ENCODE measurements around the gene SIM1. TPM values are rescaled to one million over a fixed set of nuclear protein-coding genes. Genes with fewer than 3 reads are reported as not detected.

Gene SIM1
- 1.1 and 1.6 TPM in 2 replicates for total RNA-seq (2014; rRNA removed; shearing (Covaris generic))

GRCh38 chr6:100464903-100465700 lies at the start of gene SIM1:
SIM1 (minus strand) TSS chr6:100464921; CDS start chr6:100463468, 1,453 bp downstream.
- no peaks in the 10 kb centered on the region for H3K27me3 ChIP-seq (replicated peaks)
- no peaks in the 10 kb centered on the region; the same call in 1 of the 2 replicates for H3K36me3 ChIP-seq
- peak within 1 kb of the TSS; percentile 53 for H3K4me3 ChIP-seq
- DNase-seq (ENCODE audit: low read depth in 1 of 2, low spot score in 2 of 2), result peak; percentile 93 to 94
- H3K27ac ChIP-seq, result peak within 1 kb of the TSS; percentile 64
- peaks cover 19% of the 10 kb centered on the region for H3K4me1 ChIP-seq (replicated peaks)
- H3K9me3 ChIP-seq (replicated peaks), result no peaks in the 10 kb centered on the region

DNA sequence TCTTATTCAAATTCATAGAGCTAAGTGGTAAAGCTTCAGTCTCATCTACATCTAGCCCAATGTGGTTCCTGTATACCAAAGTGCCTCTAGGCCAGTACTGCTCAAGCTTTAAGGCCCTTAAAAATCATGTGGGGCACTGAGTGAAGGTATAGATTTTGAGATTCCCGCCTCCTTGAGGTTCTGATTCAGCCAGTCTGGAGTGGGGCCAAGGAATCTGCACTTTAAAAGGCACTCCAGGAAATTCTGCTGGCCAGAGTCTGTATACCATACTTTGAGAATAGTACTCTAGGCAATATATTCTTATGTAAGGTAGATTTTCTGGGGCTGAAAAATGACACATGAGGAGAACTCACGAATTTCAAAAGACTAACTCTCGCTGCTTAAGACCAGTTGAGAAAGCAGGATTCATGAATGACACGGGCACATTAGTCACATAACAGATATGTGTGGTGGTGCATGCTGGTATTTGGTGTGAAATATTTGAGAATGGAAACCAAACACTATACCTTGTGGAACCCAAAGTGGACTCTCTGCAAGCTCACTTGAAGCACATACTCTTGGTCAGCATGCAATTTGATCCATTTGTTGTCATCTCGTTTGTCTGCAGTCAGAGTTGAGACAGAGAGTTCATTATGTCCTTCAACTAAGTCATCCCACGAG lies 47.6 kb upstream of the SIM1 start:
- Histone ChIP-seq H3K27ac (peak overlapping the region; percentile 17; the same call in 1 of the 2 replicates), H3K9me3 (replicated peaks) (no peaks in the 10 kb centered on the region)

DNA sequence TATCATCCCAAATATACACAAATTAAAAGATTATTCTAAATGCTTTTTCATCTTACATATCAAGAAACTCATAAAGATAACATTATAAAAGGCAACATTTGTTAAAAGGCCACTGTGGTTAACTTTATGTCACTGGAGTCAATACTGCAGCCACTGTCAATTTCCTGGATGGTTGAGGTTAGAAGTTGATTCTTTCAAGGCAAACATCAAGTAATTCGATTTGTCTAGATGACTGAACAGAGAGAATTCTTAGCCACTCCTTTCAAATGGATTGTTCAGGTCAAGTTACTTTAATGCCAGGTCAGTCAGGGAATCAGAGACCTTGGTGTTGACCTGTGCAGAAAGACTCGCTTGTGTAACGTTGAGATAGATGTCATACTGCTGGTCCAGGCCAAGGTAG lies 44.4 kb upstream of the SIM1 start:
- Histone ChIP-seq H3K9me3 (replicated peaks) (no peaks in the 10 kb centered on the region), H3K27ac (no peak overlapping the region), H3K36me3 (peaks cover 32% of the 10 kb centered on the region), H3K4me3 (no peak overlapping the region), H3K4me1 (replicated peaks) (peaks cover 36% of the 10 kb centered on the region), H3K27me3 (replicated peaks) (no peaks in the 10 kb centered on the region)
- no peak for DNase-seq (ENCODE audit: low read depth in 1 of 2, low spot score in 2 of 2)

More for the DNA sequence above, 47.6 kb upstream of the SIM1 start:
- Histone ChIP-seq H3K4me1 (replicated peaks) (peaks cover 10% of the 10 kb centered on the region), H3K36me3 (peaks cover 31% of the 10 kb centered on the region), H3K27me3 (replicated peaks) (no peaks in the 10 kb centered on the region), H3K4me3 (no peak overlapping the region)
- DNase-seq (ENCODE audit: low read depth in 1 of 2, low spot score in 2 of 2), result peak in 1 of 2 experiments; percentile 27

- Histone ChIP-seq H3K9me3 (replicated peaks) (no peaks in the 10 kb centered on the region), H3K36me3 (peaks cover 20% of the 10 kb centered on the region), H3K27me3 (replicated peaks) (no peaks in the 10 kb centered on the region), H3K4me1 (replicated peaks) (peaks cover 29% of the 10 kb centered on the region), H3K4me3 (no peak overlapping the region), H3K27ac (no peak overlapping the region)
- no peak for DNase-seq (ENCODE audit: low read depth in 1 of 2, low spot score in 2 of 2)
Measured at GRCh38 chr6:100506651-100507050, 41.9 kb upstream of the SIM1 start.

DNA sequence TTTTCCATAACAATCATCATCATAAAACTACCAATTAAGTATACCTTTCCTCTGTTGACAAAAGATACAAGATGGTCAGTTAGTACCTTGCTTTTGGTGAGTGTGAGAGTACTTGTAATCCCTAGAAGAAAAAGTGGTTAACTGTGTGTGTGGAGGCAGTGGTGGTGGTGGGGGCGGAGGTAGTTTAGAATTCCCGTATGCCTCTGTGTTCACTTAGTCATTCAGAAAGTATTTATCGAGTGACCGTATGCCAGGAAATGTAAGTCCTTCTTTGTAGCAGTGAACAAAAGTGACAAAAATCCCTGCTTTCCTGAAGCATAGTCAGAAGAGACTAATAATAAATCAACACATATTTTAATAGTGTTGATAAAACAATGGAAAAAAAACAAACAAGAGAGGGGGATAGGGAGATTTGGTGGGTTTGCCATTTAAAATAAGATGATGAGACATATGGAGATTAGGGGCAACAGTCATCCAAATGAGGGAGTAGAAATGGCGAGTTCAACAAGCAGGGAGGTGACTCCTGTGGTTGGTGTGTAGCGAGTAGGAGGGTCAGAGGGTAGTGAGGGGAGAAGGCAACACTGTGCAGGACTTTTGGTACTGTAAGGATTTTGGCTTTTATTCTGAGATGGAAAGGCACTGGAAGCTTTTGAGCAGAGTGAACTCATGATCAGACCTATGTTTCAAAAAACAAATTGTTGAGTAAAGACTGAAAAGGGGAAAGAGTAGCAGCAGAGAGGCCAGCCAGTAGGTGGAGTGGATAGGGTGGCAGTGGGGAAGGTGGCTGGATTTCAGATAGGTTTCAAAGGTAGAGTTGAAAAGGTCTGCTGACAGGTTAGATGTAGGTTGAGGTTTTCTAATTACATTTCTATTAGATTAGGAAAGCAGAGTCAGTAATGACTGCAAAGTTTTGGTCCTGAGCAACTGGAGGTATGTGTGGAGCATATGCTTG lies 40.3 kb upstream of the SIM1 start:
- no peaks in the 10 kb centered on the region for H3K27me3 ChIP-seq (replicated peaks)
- peak; percentile 76 to 87 for DNase-seq (ENCODE audit: low read depth in 1 of 2, low spot score in 2 of 2)
- H3K27ac ChIP-seq, result peak overlapping the region; percentile 83
- H3K4me1 ChIP-seq (replicated peaks), result peaks cover 29% of the 10 kb centered on the region
- H3K4me3 ChIP-seq, result no peak overlapping the region
- H3K9me3 ChIP-seq (replicated peaks), result no peaks in the 10 kb centered on the region
- peaks cover 19% of the 10 kb centered on the region for H3K36me3 ChIP-seq

DNA sequence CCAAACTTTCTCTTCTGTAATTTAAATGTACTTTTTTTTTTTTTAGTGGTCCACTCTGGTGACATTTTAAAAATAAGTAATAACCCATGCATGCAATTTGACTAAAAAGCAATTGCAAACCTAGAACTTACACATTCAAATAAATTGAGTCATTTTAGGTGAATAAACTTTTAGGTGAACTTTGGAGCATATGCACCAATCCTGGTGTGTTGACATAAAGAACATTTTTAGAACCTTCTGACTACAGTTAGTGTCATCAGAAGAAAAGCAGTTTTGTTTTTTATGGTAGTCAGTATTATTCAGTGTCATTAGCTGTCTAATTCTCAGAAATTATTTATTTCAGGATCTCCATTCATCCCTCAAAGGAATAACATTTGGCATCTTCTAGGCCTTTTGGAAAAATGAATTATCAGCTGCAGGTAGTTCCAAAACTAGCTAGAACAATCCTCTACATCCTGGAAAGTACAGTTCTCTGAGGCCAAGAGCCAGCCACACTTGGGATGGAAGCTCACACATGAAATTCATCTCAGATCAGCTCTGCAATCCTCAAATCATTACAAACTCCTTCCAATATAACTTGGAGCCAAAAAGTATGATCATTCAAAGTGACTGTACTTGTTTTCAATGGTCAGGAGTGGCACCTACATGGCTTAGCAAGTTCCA lies 38.5 kb upstream of the SIM1 start:
- Histone ChIP-seq H3K27me3 (replicated peaks) (no peaks in the 10 kb centered on the region), H3K27ac (no peak overlapping the region), H3K4me1 (replicated peaks) (peaks cover 29% of the 10 kb centered on the region), H3K36me3 (peaks cover 10% of the 10 kb centered on the region), H3K4me3 (no peak overlapping the region), H3K9me3 (replicated peaks) (no peaks in the 10 kb centered on the region)
- no peak for DNase-seq (ENCODE audit: low read depth in 1 of 2, low spot score in 2 of 2)

- DNase-seq (ENCODE audit: low read depth in 1 of 2, low spot score in 2 of 2), result no peak
- Histone ChIP-seq H3K27me3 (replicated peaks) (no peaks in the 10 kb centered on the region), H3K27ac (no peak overlapping the region), H3K4me3 (no peak overlapping the region), H3K9me3 (replicated peaks) (no peaks in the 10 kb centered on the region), H3K36me3 (no peaks in the 10 kb centered on the region), H3K4me1 (replicated peaks) (no peaks in the 10 kb centered on the region)
Measured at GRCh38 chr6:100493206-100493888, 28.6 kb upstream of the SIM1 start.

GRCh38 chr6:100491952-100492670 lies 27.4 kb upstream of the SIM1 start:
- H3K9me3 ChIP-seq (replicated peaks), result no peaks in the 10 kb centered on the region
- no peaks in the 10 kb centered on the region for H3K4me1 ChIP-seq (replicated peaks)
- no peaks in the 10 kb centered on the region for H3K36me3 ChIP-seq
- DNase-seq (ENCODE audit: low read depth in 1 of 2, low spot score in 2 of 2), result no peak
- H3K27me3 ChIP-seq (replicated peaks), result no peaks in the 10 kb centered on the region
- H3K4me3 ChIP-seq, result no peak overlapping the region
- H3K27ac ChIP-seq, result no peak overlapping the region

DNA sequence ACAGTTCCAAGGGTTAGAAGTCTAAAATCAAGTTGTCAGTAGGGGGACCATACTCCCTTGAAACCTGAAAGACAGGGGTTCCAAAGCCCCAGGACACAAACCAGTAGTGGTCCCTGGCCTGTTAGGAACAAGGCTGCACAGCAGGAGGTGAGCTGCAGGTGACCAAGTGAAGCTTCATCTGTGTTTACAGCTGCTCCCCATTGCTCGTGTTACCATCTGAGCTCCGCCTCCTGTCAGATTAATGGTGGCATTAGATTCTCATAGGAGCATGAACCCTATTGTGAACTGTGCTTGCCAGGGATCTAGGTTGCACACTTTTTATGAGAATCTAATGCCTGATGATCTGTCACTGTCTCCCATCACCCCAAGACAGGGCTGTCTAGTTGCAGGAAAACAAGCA lies 25.3 kb upstream of the SIM1 start:
- no peak for DNase-seq (ENCODE audit: low read depth in 1 of 2, low spot score in 2 of 2)

GRCh38 chr6:100488244-100488643 lies 23.5 kb upstream of the SIM1 start:
- Histone ChIP-seq H3K27me3 (replicated peaks) (no peaks in the 10 kb centered on the region; the same call in 1 of the 2 replicates), H3K4me1 (replicated peaks) (no peaks in the 10 kb centered on the region), H3K9me3 (replicated peaks) (no peaks in the 10 kb centered on the region), H3K4me3 (no peak overlapping the region), H3K27ac (no peak overlapping the region), H3K36me3 (no peaks in the 10 kb centered on the region)
- no peak for DNase-seq (ENCODE audit: low read depth in 1 of 2, low spot score in 2 of 2)

More for the DNA sequence above, 25.3 kb upstream of the SIM1 start:
- no peak overlapping the region for H3K4me3 ChIP-seq
- no peak overlapping the region for H3K27ac ChIP-seq
- no peaks in the 10 kb centered on the region for H3K9me3 ChIP-seq (replicated peaks)
- no peaks in the 10 kb centered on the region; the same call in 1 of the 2 replicates for H3K27me3 ChIP-seq (replicated peaks)
- no peaks in the 10 kb centered on the region for H3K4me1 ChIP-seq (replicated peaks)
- no peaks in the 10 kb centered on the region for H3K36me3 ChIP-seq

DNA sequence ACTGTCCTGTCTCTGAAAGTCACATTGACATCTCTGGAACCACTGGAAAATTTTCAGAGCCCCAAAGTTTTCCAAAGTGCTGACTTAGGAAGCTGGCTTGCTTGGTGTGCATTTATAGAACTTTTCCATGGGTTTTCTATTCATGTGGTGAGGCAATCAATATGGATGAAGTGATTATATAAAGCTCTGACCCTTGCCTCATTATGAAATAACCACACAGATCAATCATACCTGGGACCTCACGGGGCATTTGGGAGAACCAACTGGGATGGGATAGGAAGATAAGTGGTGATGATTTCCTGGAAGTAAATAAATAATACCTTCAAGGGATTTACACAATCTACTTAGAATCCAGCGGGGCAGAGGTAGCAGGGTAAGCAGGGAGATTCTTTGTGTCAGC lies 22.9 kb upstream of the SIM1 start:
- Histone ChIP-seq H3K9me3 (replicated peaks) (no peaks in the 10 kb centered on the region), H3K27me3 (replicated peaks) (no peaks in the 10 kb centered on the region; the same call in 1 of the 2 replicates), H3K27ac (no peak overlapping the region), H3K4me3 (no peak overlapping the region), H3K36me3 (no peaks in the 10 kb centered on the region), H3K4me1 (replicated peaks) (no peaks in the 10 kb centered on the region)
- DNase-seq (ENCODE audit: low read depth in 1 of 2, low spot score in 2 of 2), result no peak

DNA sequence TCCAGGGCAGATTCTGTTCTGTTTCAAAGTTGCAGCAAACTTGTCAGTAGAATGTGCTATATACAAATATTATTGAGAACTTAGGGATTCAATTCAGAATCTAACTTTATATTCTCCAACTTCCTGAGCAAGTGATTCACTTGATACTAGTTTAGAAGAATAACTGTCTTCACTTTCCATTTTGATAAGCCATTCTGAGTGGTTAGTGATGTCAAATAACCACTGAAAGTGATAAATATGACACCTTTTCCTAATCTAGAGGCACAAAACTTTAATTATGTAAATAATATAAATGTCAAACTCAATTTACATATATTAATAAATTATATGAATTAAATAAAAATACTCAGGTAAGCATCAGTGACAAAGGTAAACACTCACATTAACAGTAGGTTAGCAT lies 20.5 kb upstream of the SIM1 start:
- H3K27me3 ChIP-seq (replicated peaks), result no peaks in the 10 kb centered on the region; the same call in 1 of the 2 replicates
- DNase-seq (ENCODE audit: low read depth in 1 of 2, low spot score in 2 of 2), result no peak
- no peak overlapping the region for H3K4me3 ChIP-seq
- no peaks in the 10 kb centered on the region for H3K36me3 ChIP-seq
- H3K4me1 ChIP-seq (replicated peaks), result no peaks in the 10 kb centered on the region; the same call in 1 of the 2 replicates
- H3K9me3 ChIP-seq (replicated peaks), result no peaks in the 10 kb centered on the region
- no peak overlapping the region for H3K27ac ChIP-seq

All from SJSA1 (cell line).